Caco-2 (cell line): ENCODE data around the gene TMEM53. TPM values are rescaled to one million over a fixed set of nuclear protein-coding genes. Genes with fewer than 3 reads are reported as not detected.

Experiments used
- BruUV-seq: library from RNA; stranded (reverse); fragments of 400-500 nt; replicated peaks from 2 replicates; lab custom pipeline; 2021; lab: Mats Ljungman, UMichigan
- CTCF ChIA-PET: fragments of 300-600 bp; sonication (Branson Sonifier 250); formaldehyde crosslinking; loops from one replicate; lab custom pipeline; 2022; ENCODE audit warnings: antibody characterized with exemption; lab: Charles Lee
- POLR2A ChIA-PET: fragments of 300-600 bp; sonication (Branson Sonifier 250); formaldehyde crosslinking; loops from one replicate; lab custom pipeline; 2022; ENCODE audit warnings: antibody characterized with exemption; lab: Charles Lee
- DNase-seq, 2 experiments: peaks; one replicate each; pipeline versions ENCODE4 v3.0.0 to v3.0.0-alpha.2; 2020 to 2022
- H3K27me3 ChIP-seq: replicated peaks from 2 replicates; pipeline ENCODE4 v1.6.0; 2011; ENCODE audit warnings: low read length; ENCODE audit not compliant: control insufficient read depth, insufficient read depth
- H3K36me3 ChIP-seq: 2 replicates; pipeline ENCODE4 v1.5.1; 2011; ENCODE audit warnings: low read length; ENCODE audit not compliant: control insufficient read depth, insufficient read depth
- H3K4me1 ChIP-seq: fragments of 250-450 bp; sonication (Bioruptor Pico); 2 replicates; pipeline ENCODE4 v1.5.1; 2020; ENCODE audit warnings: mild to moderate bottlenecking
- H3K4me3 ChIP-seq: 2 replicates; pipeline ENCODE4 v1.5.1; 2011; ENCODE audit warnings: low read depth, mild to moderate bottlenecking, control low read depth, low read length
- H3K9me3 ChIP-seq: fragments of 250-450 bp; sonication (Bioruptor Pico); 2 replicates; pipeline ENCODE4 v1.5.1; 2020; ENCODE audit warnings: mild to moderate bottlenecking, moderate library complexity
- H3K27ac Mint-ChIP-seq: one replicate; pipeline ENCODE4 v1.8.0; 2022; ENCODE audit warnings: mixed read lengths; ENCODE audit not compliant: unreplicated experiment
- H3K27me3 Mint-ChIP-seq: one replicate; pipeline ENCODE4 v1.8.0; 2022; ENCODE audit warnings: mixed read lengths; ENCODE audit not compliant: insufficient read depth, unreplicated experiment
- H3K36me3 Mint-ChIP-seq: one replicate; pipeline ENCODE4 v1.8.0; 2022; ENCODE audit warnings: mild to moderate bottlenecking, mixed read lengths; ENCODE audit not compliant: insufficient read depth, unreplicated experiment
- H3K4me1 Mint-ChIP-seq: one replicate; pipeline ENCODE4 v1.8.0; 2022; ENCODE audit warnings: low read depth, mixed read lengths; ENCODE audit not compliant: unreplicated experiment
- H3K4me3 Mint-ChIP-seq: one replicate; pipeline ENCODE4 v1.8.0; 2022; ENCODE audit warnings: mild to moderate bottlenecking, moderate library complexity, mixed read lengths; ENCODE audit not compliant: unreplicated experiment
- H3K9me3 Mint-ChIP-seq: one replicate; pipeline ENCODE4 v1.8.0; 2022; ENCODE audit warnings: mixed read lengths; ENCODE audit not compliant: unreplicated experiment
- CTCF ChIP-seq, 2 experiments: fragments of 200-600 bp in 1 of 2; IDR thresholded peaks; 1 replicate in 1 of 2; 2 replicates in 1 of 2; pipeline versions ENCODE4 v1.5.1 to v1.8.0; 2011 to 2022; ENCODE audit warnings: antibody characterized with exemption in 1 of 2, control low read depth in 1 of 2, inconsistent platforms in 1 of 2, low read depth in 1 of 2, low read length in 1 of 2, mild to moderate bottlenecking in 1 of 2, moderate library complexity in 1 of 2; ENCODE audit not compliant: insufficient read depth in 1 of 2, severe bottlenecking in 1 of 2, unreplicated experiment in 1 of 2
- intact Hi-C: fragments of 100-400 bp; cut with micrococcal nuclease; formaldehyde crosslinking; loops from one replicate; pipeline ENCODE4 v1.10.0; 2022; ENCODE audit not compliant: unreplicated experiment
- total RNA-seq: library from RNA; stranded (reverse); gene quantifications from 2 replicates; pipeline ENCODE4 v1.2.3, GENCODE V29; 2022

The TMEM53 gene
- total RNA-seq, 1 experiment from 2014 or later: 4.4 TPM

GRCh38 chr1:44610527-44611148 lies 63.6 kb downstream of the TMEM53 start:
- H3K4me3 ChIP-seq: no peak overlapping the region
- intact Hi-C loops: no loop called here
- H3K9me3 Mint-ChIP-seq: no peaks in the 10 kb centered on the region
- CTCF ChIA-PET: interaction anchor here (0.5 to 1.2 kb wide), 2 partner anchors 15 to 42 kb away, joined by 3 to 4 read pairs; no protein-coding TSS in a partner anchor
- H3K4me1 Mint-ChIP-seq: no peaks in the 10 kb centered on the region
- BruUV-seq: no TSS peak
- H3K4me1 ChIP-seq: no peaks in the 10 kb centered on the region
- no peaks in the 10 kb centered on the region for H3K36me3 ChIP-seq
- no peaks in the 10 kb centered on the region for H3K36me3 Mint-ChIP-seq
- no peaks in the 10 kb centered on the region for H3K27me3 ChIP-seq
- DNase-seq: no peak
- H3K9me3 ChIP-seq: no peaks in the 10 kb centered on the region
- POLR2A ChIA-PET: interaction anchor here (1.4 kb wide), 1 partner anchor 22 kb away, joined by 10 read pairs; no protein-coding TSS in a partner anchor
- no peak overlapping the region for H3K4me3 Mint-ChIP-seq
- peaks cover 3% of the 10 kb centered on the region for H3K27me3 Mint-ChIP-seq
- no peak for TF ChIP-seq CTCF (IDR thresholded peaks at IDR 0.05; ENCODE audit: insufficient read depth in 1 of 2, low read depth in 1 of 2, low read length in 1 of 2, severe bottlenecking in 1 of 2, unreplicated experiment in 1 of 2)
- no peak overlapping the region for H3K27ac Mint-ChIP-seq

GRCh38 chr1:44609768-44610526 lies 64.3 kb downstream of the TMEM53 start:
- no TSS peak for BruUV-seq

More at GRCh38 chr1:44609768-44610526, 64.3 kb downstream of the TMEM53 start:
- POLR2A ChIA-PET: interaction anchor here (1.4 kb wide), 1 partner anchor 22 kb away, joined by 10 read pairs; no protein-coding TSS in a partner anchor
- peaks cover 3% of the 10 kb centered on the region for H3K27me3 Mint-ChIP-seq
- Histone ChIP-seq H3K4me1 (no peaks in the 10 kb centered on the region), H3K27me3 (no peaks in the 10 kb centered on the region), H3K9me3 (no peaks in the 10 kb centered on the region), H3K36me3 (no peaks in the 10 kb centered on the region), H3K4me3 (no peak overlapping the region)
- H3K36me3 Mint-ChIP-seq: no peaks in the 10 kb centered on the region
- DNase-seq: no peak
- no peaks in the 10 kb centered on the region for H3K4me1 Mint-ChIP-seq
- H3K4me3 Mint-ChIP-seq: no peak overlapping the region
- TF ChIP-seq CTCF (IDR thresholded peaks at IDR 0.05; ENCODE audit: insufficient read depth in 1 of 2, low read depth in 1 of 2, low read length in 1 of 2, severe bottlenecking in 1 of 2, unreplicated experiment in 1 of 2): no peak
- no peaks in the 10 kb centered on the region for H3K9me3 Mint-ChIP-seq
- CTCF ChIA-PET: no interaction called here
- H3K27ac Mint-ChIP-seq: no peak overlapping the region
- intact Hi-C loops: loop anchor here (1.0 kb wide), 1 partner anchor 43 kb away; no protein-coding TSS in a partner anchor
